Neural cell (in vitro differentiated cells): ENCODE measurements around the gene DNAJB6. TPM values are rescaled to one million over a fixed set of nuclear protein-coding genes. Genes with fewer than 3 reads are reported as not detected.

Source experiments
- H2AFZ ChIP-seq: fragments of 200-600, 300-800 bp; sonication (generic), shearing (Covaris generic); 2 replicates; pipeline ENCODE4 v1.6.0; 2014; ENCODE audit warnings: low read depth, mild to moderate bottlenecking, antibody characterized with exemption, low read length, moderate library complexity
- H3F3A ChIP-seq: fragments of 200-600 bp; shearing (Covaris generic); 2 replicates; pipeline ENCODE4 v1.6.1; 2016; ENCODE audit warnings: mild to moderate bottlenecking, moderate library complexity, mixed read lengths, antibody characterized with exemption, low read length; ENCODE audit not compliant: insufficient read depth, poor library complexity, severe bottlenecking
- H3K27ac ChIP-seq: fragments of 200-600, 300-800 bp; sonication (generic), shearing (Covaris generic); 2 replicates; pipeline ENCODE4 v1.5.1; 2014; ENCODE audit warnings: mild to moderate bottlenecking, low read length, moderate library complexity
- H3K27me3 ChIP-seq: fragments of 300-800, 200-600 bp; sonication (generic), shearing (Covaris generic); 2 replicates; pipeline ENCODE4 v1.6.0; 2014; ENCODE audit warnings: mild to moderate bottlenecking, low read depth, low read length, moderate library complexity; ENCODE audit not compliant: insufficient read depth
- H3K36me3 ChIP-seq: fragments of 300-800, 200-600 bp; sonication (generic), shearing (Covaris generic); 2 replicates; pipeline ENCODE4 v1.5.1; 2014; ENCODE audit warnings: mild to moderate bottlenecking, antibody characterized with exemption, low read length, moderate library complexity; ENCODE audit not compliant: insufficient read depth
- H3K4me2 ChIP-seq: fragments of 300-800, 200-600 bp; sonication (generic), shearing (Covaris generic); 2 replicates; pipeline ENCODE4 v1.6.0; 2014; ENCODE audit warnings: mild to moderate bottlenecking, low read length
- H3K4me3 ChIP-seq: fragments of 300-800, 200-600 bp; sonication (generic), shearing (Covaris generic); 2 replicates; pipeline ENCODE4 v1.5.1; 2014; ENCODE audit warnings: mild to moderate bottlenecking, low read length, moderate library complexity
- H3K79me2 ChIP-seq: fragments of 200-600 bp; shearing (Covaris generic); replicated peaks from 2 replicates; pipeline ENCODE4 v1.6.0; 2014; ENCODE audit warnings: mild to moderate bottlenecking, low read length, moderate library complexity; ENCODE audit not compliant: insufficient read depth
- H3K9ac ChIP-seq: fragments of 300-800, 200-600 bp; sonication (generic), shearing (Covaris generic); 2 replicates; pipeline ENCODE4 v1.6.1; 2016; ENCODE audit warnings: mild to moderate bottlenecking, low read length, mixed read lengths
- H3K9me2 ChIP-seq: fragments of 200-600 bp; shearing (Covaris generic); 2 replicates; pipeline ENCODE4 v1.6.1; 2016; ENCODE audit warnings: mild to moderate bottlenecking, low read length, mixed read lengths; ENCODE audit not compliant: insufficient read depth
- H3K9me3 ChIP-seq: fragments of 200-600, 300-800 bp; sonication (generic), shearing (Covaris generic); 2 replicates; pipeline ENCODE4 v1.6.1; 2016; ENCODE audit warnings: mild to moderate bottlenecking, mixed run types, low read length, moderate library complexity, mixed read lengths
- H4K20me1 ChIP-seq: fragments of 200-600 bp; shearing (Covaris generic); 2 replicates; pipeline ENCODE4 v1.6.1; 2016; ENCODE audit warnings: mild to moderate bottlenecking, mixed run types; ENCODE audit not compliant: insufficient read depth
- CTCF ChIP-seq: fragments of 450-650 bp; IDR thresholded peaks from 2 replicates; pipeline ENCODE4 v1.5.1; 2014; ENCODE audit warnings: antibody characterized with exemption, mild to moderate bottlenecking, moderate library complexity; ENCODE audit not compliant: poor library complexity, severe bottlenecking
- EP300 ChIP-seq: fragments of 450-650 bp; conservative IDR thresholded peaks from 2 replicates; pipeline ENCODE4 v1.6.1; 2014; ENCODE audit warnings: antibody characterized with exemption, mild to moderate bottlenecking, moderate library complexity; ENCODE audit not compliant: poor library complexity, severe bottlenecking
- EZH2 ChIP-seq: fragments of 200-600, 300-800 bp; shearing (Covaris generic), sonication (generic); IDR thresholded peaks from 2 replicates; pipeline ENCODE4 v1.6.1; 2014; ENCODE audit warnings: antibody characterized with exemption, low read length, borderline replicate concordance, mild to moderate bottlenecking; ENCODE audit not compliant: insufficient read depth, poor library complexity, severe bottlenecking
- MXI1 ChIP-seq: fragments of 450-650 bp; conservative IDR thresholded peaks from 2 replicates; pipeline ENCODE4 v1.6.1; 2014; ENCODE audit warnings: antibody characterized with exemption, mild to moderate bottlenecking; ENCODE audit not compliant: poor library complexity, severe bottlenecking
- POLR2AphosphoS5 ChIP-seq: IDR thresholded peaks from 2 replicates; pipeline ENCODE4 v1.6.1; 2012
- RAD21 ChIP-seq: fragments of 450-650 bp; conservative IDR thresholded peaks from 2 replicates; pipeline ENCODE4 v1.6.1; 2014; ENCODE audit warnings: antibody characterized with exemption, mild to moderate bottlenecking, moderate library complexity
- REST ChIP-seq: IDR thresholded peaks from 2 replicates; pipeline ENCODE4 v1.6.1; 2012; ENCODE audit warnings: borderline replicate concordance
- SMC3 ChIP-seq: fragments of 450-650 bp; conservative IDR thresholded peaks from 2 replicates; pipeline ENCODE4 v1.6.1; 2014; ENCODE audit warnings: antibody characterized with exemption, mild to moderate bottlenecking, moderate library complexity; ENCODE audit not compliant: poor library complexity
- TAF1 ChIP-seq: IDR thresholded peaks from 2 replicates; pipeline ENCODE4 v1.6.1; 2012; ENCODE audit warnings: low read depth
- polyA plus RNA-seq: library from polyadenylated mRNA; depleted of rRNA; stranded (reverse); fragments of >200 nt; gene quantifications from 2 replicates; pipeline ENCODE4 v1.2.3, GENCODE V29; 2014

DNAJB6 gene
- polyA plus RNA-seq, 1 donor from 2014 or later, result 427 TPM

- H3F3A ChIP-seq, result no peaks in the 10 kb centered on the region
- H3K4me2 ChIP-seq, result no peak overlapping the region
- peaks cover 47% of the 10 kb centered on the region for H3K79me2 ChIP-seq
- no peaks in the 10 kb centered on the region for H3K27me3 ChIP-seq
- no peak overlapping the region for H3K4me3 ChIP-seq
- TF ChIP-seq TAF1 (no peak), POLR2AphosphoS5 (no peak), CTCF (no peak)
- no peak overlapping the region for H2AFZ ChIP-seq
- H3K36me3 ChIP-seq, result no peaks in the 10 kb centered on the region
- H3K9me3 ChIP-seq, result no peaks in the 10 kb centered on the region
- H3K9me2 ChIP-seq, result no peaks in the 10 kb centered on the region
- no peak overlapping the region for H3K27ac ChIP-seq
- no peaks in the 10 kb centered on the region for H4K20me1 ChIP-seq
- H3K9ac ChIP-seq, result no peak overlapping the region
Observed at GRCh38 chr7:157375410-157375809, 38.6 kb downstream of the DNAJB6 start.

- peaks cover 59% of the 10 kb centered on the region for H3K79me2 ChIP-seq
- no peak overlapping the region for H3K9ac ChIP-seq
- H3K27ac ChIP-seq, result no peak overlapping the region
- no peaks in the 10 kb centered on the region for H3F3A ChIP-seq
- H3K9me3 ChIP-seq, result no peaks in the 10 kb centered on the region
- H3K4me3 ChIP-seq, result no peak overlapping the region
- TF ChIP-seq POLR2AphosphoS5, result no peak
- TF ChIP-seq SMC3, result no peak
- no peak for TF ChIP-seq TAF1
- no peak for TF ChIP-seq MXI1
- TF ChIP-seq EP300, result no peak
- TF ChIP-seq EZH2, result no peak
- TF ChIP-seq RAD21, result no peak
- TF ChIP-seq REST, result no peak
- no peak for TF ChIP-seq CTCF
- no peaks in the 10 kb centered on the region for H3K9me2 ChIP-seq
- H3K36me3 ChIP-seq, result no peaks in the 10 kb centered on the region
- no peak overlapping the region for H2AFZ ChIP-seq
- no peak overlapping the region for H3K4me2 ChIP-seq
- no peaks in the 10 kb centered on the region for H3K27me3 ChIP-seq
- H4K20me1 ChIP-seq, result no peaks in the 10 kb centered on the region
Observed at GRCh38 chr7:157377436-157378124, 40.8 kb downstream of the DNAJB6 start.
